Ammon's horn (tissue), 1 donor: ENCODE results near the gene IVD.

ENCODE experiments used
- DNase-seq: peaks from one replicate; pipeline ENCODE4 v3.0.0-alpha.2; 2016; ENCODE audit warnings: low spot score

IVD gene

GRCh38 chr15:40405501-40406381, at the start of gene IVD:
Gene IVD, plus strand, starts transcription at chr15:40405795. Its CDS starts 33 bp downstream, at chr15:40405828.
- peak; percentile 99 for DNase-seq

- no peak for DNase-seq
Measured at GRCh38 chr15:40355976-40356585, 49.5 kb upstream of the IVD start.

GRCh38 chr15:40357246-40357645, 48.3 kb upstream of the IVD start:
- DNase-seq, result no peak

GRCh38 chr15:40357723-40358470, 47.7 kb upstream of the IVD start, which contains the start of gene DISP2:
Gene DISP2, plus strand, starts transcription at chr15:40358219. Its CDS starts 103 bp downstream, at chr15:40358322.
- DNase-seq, result peak; percentile 92

GRCh38 chr15:40358471-40359353, 46.9 kb upstream of the IVD start:
- no peak for DNase-seq

- no peak for DNase-seq
Measured at GRCh38 chr15:40360015-40360414, 45.6 kb upstream of the IVD start.

GRCh38 chr15:40361640-40362039, 44.0 kb upstream of the IVD start:
- no peak for DNase-seq

- DNase-seq, result no peak
Measured at GRCh38 chr15:40363611-40364010, 42.0 kb upstream of the IVD start.

GRCh38 chr15:40364251-40364650, 41.3 kb upstream of the IVD start:
- DNase-seq, result no peak

- no peak for DNase-seq
Measured at GRCh38 chr15:40365016-40365415, 40.6 kb upstream of the IVD start.

- DNase-seq, result no peak
Measured at GRCh38 chr15:40365624-40366456, 39.8 kb upstream of the IVD start.

- peak; percentile 87 for DNase-seq
Measured at GRCh38 chr15:40366457-40367370, 38.9 kb upstream of the IVD start.

GRCh38 chr15:40367371-40367685, 38.3 kb upstream of the IVD start:
- DNase-seq, result no peak

GRCh38 chr15:40367686-40368611, 37.6 kb upstream of the IVD start:
- peak; percentile 86 for DNase-seq

- no peak for DNase-seq
Measured at GRCh38 chr15:40368719-40369473, 36.7 kb upstream of the IVD start.

- no peak for DNase-seq
Measured at GRCh38 chr15:40369474-40369869, 36.1 kb upstream of the IVD start.

GRCh38 chr15:40369971-40370370, 35.6 kb upstream of the IVD start:
- DNase-seq, result no peak

GRCh38 chr15:40372981-40373380, 32.6 kb upstream of the IVD start:
- DNase-seq, result no peak
